HepG2 (cell line): ENCODE results near the gene FANCE. TPM values are rescaled to one million over a fixed set of nuclear protein-coding genes. Genes with fewer than 3 reads are reported as not detected.

Experiments used
- ARNTL ChIP-seq: sonication (generic); formaldehyde crosslinking; IDR thresholded peaks from 2 replicates; pipeline ENCODE4 v1.4.0; 2020; ENCODE audit warnings: mild to moderate bottlenecking, missing genetic modification reagents
- BCL6 ChIP-seq: IDR thresholded peaks from 2 replicates; pipeline ENCODE4 v1.6.1; 2016; ENCODE audit warnings: missing genetic modification reagents, missing compliant biosample characterization
- BORCS8-MEF2B ChIP-seq: sonication (generic); formaldehyde crosslinking; IDR thresholded peaks from 2 replicates; pipeline ENCODE4 v1.8.0; 2022; ENCODE audit warnings: mild to moderate bottlenecking, missing genetic modification reagents
- EED ChIP-seq: sonication (generic); formaldehyde crosslinking; IDR thresholded peaks from 2 replicates; pipeline ENCODE4 v1.5.0; 2020; ENCODE audit warnings: mild to moderate bottlenecking, missing genetic modification reagents
- JUNB ChIP-seq: sonication (generic); formaldehyde crosslinking; IDR thresholded peaks from 2 replicates; pipeline ENCODE4 v1.8.0; 2022; ENCODE audit warnings: missing genetic modification reagents, mild to moderate bottlenecking, borderline replicate concordance
- MAFG ChIP-seq: sonication (generic); formaldehyde crosslinking; IDR thresholded peaks from 2 replicates; pipeline ENCODE4 v1.5.1; 2020; ENCODE audit warnings: mild to moderate bottlenecking, missing genetic modification reagents
- MTA1 ChIP-seq: sonication (generic); formaldehyde crosslinking; IDR thresholded peaks from 2 replicates; pipeline ENCODE4 v1.4.0; 2020; ENCODE audit warnings: missing genetic modification reagents, mild to moderate bottlenecking, borderline replicate concordance
- NFYB ChIP-seq: sonication (generic); formaldehyde crosslinking; IDR thresholded peaks from 2 replicates; pipeline ENCODE4 v1.4.0; 2020; ENCODE audit warnings: missing genetic modification reagents
- PITX1 ChIP-seq: sonication (generic); formaldehyde crosslinking; IDR thresholded peaks from 2 replicates; pipeline ENCODE4 v1.5.1; 2020; ENCODE audit warnings: mild to moderate bottlenecking, missing genetic modification reagents
- RBAK ChIP-seq: sonication (generic); formaldehyde crosslinking; IDR thresholded peaks from 2 replicates; pipeline ENCODE4 v1.5.1; 2020; ENCODE audit warnings: mild to moderate bottlenecking, missing genetic modification reagents
- SP4 ChIP-seq: sonication (generic); formaldehyde crosslinking; IDR thresholded peaks from 2 replicates; pipeline ENCODE4 v1.8.1; 2023; ENCODE audit warnings: mild to moderate bottlenecking, missing genetic modification reagents
- YY1 ChIP-seq: IDR thresholded peaks from 2 replicates; pipeline ENCODE4 v1.6.1; 2011; ENCODE audit warnings: low read length, low read depth, moderate library complexity, mild to moderate bottlenecking; ENCODE audit not compliant: insufficient read depth, insufficient replicate concordance
- ZNF205 ChIP-seq: IDR thresholded peaks from 2 replicates; pipeline ENCODE4 v1.6.1; 2018; ENCODE audit warnings: missing biosample characterization, missing genetic modification reagents
- ZNF33B ChIP-seq: sonication (generic); formaldehyde crosslinking; IDR thresholded peaks from 2 replicates; pipeline ENCODE4 v1.5.1; 2020; ENCODE audit warnings: mild to moderate bottlenecking, missing genetic modification reagents
- ZNF451 ChIP-seq: sonication (generic); formaldehyde crosslinking; IDR thresholded peaks from 2 replicates; pipeline ENCODE4 v1.5.0; 2020; ENCODE audit warnings: mild to moderate bottlenecking, missing genetic modification reagents
- ZNF501 ChIP-seq: sonication (generic); formaldehyde crosslinking; IDR thresholded peaks from 2 replicates; pipeline ENCODE4 v1.5.1; 2020; ENCODE audit warnings: mild to moderate bottlenecking, moderate library complexity, missing genetic modification reagents
- ZNF724P ChIP-seq: sonication (generic); formaldehyde crosslinking; IDR thresholded peaks from 2 replicates; pipeline ENCODE4 v1.8.0; 2022; ENCODE audit warnings: missing genetic modification reagents, borderline replicate concordance
- ZNF816 ChIP-seq: sonication (generic); formaldehyde crosslinking; IDR thresholded peaks from 2 replicates; pipeline ENCODE4 v1.8.0; 2022; ENCODE audit warnings: missing genetic modification reagents, mild to moderate bottlenecking, borderline replicate concordance
- polyA plus RNA-seq, 8 experiments: library from polyadenylated mRNA; depleted of rRNA in 3 of 8; stranded (reverse) in 7 of 8; unstranded in 1 of 8; fragments of >200 nt; fragmentation: Illumina TruSeq in 4 of 8; extraction: Trizol in 4 of 8; gene quantifications; 2 replicates each; pipeline versions ENCODE4 v1.2.1 to v1.2.3, GENCODE V29; 2011 to 2016; ENCODE audit warnings: low read depth in 4 of 8, missing spikeins in 1 of 8, mixed read lengths in 1 of 8; ENCODE audit not compliant: insufficient read depth in 1 of 8
- total RNA-seq, 5 experiments: library from RNA; depleted of rRNA; stranded (reverse); fragments of >200 nt; fragmentation: Illumina TruSeq; extraction: Trizol; gene quantifications; 2 replicates each; pipeline ENCODE4 v1.2.3, GENCODE V29; 2016; ENCODE audit warnings: low read depth in 1 of 5
- TF ChIP-seq, protein P1 (sequence below): sonication (generic); formaldehyde crosslinking; IDR thresholded peaks from 2 replicates; pipeline ENCODE4 v1.4.0; 2020; ENCODE audit warnings: mild to moderate bottlenecking, missing genetic modification reagents, borderline replicate concordance
- TF ChIP-seq, protein P2 (sequence below): sonication (generic); formaldehyde crosslinking; IDR thresholded peaks from 2 replicates; pipeline ENCODE4 v1.5.0; 2020; ENCODE audit warnings: missing genetic modification reagents, mild to moderate bottlenecking, borderline replicate concordance
- TF ChIP-seq, protein P3 (sequence below): sonication (generic); formaldehyde crosslinking; IDR thresholded peaks from 2 replicates; pipeline ENCODE4 v1.4.0; 2020; ENCODE audit warnings: missing genetic modification reagents

FANCE gene
- total and polyA plus RNA-seq, 2 of the 13 experiments (the other 11 are each of a cell fraction or from before 2014, with no cell fraction given), result 7.1 to 11.2 TPM

DNA sequence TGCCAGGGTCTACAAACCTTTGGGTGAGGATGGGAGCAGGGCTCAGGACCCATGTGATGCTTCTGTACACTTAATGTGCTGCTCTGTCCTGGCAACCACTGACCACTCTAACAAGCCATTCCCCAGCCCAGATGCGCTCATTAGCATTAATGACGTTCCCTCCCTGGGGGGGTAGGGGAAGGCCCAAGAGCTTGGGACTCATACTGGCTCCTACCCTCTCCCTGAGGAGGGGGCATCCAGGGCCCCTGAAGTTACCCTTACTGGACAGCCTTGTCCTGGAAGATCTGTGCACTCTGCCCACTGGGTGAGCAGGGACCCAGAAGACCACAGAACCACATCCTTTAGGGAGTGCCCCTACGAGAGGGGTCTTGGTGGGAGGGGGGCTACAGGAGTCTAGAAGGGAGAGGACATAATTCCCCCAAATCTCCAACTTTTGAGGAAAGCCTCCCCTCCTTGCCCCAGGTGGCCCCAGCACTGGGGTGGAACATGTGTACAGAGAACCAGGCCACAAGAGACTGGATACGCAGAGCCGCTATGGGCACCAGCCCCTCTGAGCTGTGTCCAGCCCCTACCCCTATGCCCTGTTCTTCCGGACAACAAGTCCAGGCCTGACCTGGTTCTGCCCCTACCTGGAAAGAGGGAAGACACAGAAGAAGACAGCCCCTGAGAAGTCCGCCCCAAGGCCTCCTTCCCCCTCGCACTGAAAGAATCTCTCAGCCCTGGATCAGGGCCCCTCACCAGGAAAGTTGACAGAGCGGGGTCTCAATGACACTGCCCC lies 43.3 kb downstream of the FANCE start (continued):
- TF ChIP-seq, protein P1, sequence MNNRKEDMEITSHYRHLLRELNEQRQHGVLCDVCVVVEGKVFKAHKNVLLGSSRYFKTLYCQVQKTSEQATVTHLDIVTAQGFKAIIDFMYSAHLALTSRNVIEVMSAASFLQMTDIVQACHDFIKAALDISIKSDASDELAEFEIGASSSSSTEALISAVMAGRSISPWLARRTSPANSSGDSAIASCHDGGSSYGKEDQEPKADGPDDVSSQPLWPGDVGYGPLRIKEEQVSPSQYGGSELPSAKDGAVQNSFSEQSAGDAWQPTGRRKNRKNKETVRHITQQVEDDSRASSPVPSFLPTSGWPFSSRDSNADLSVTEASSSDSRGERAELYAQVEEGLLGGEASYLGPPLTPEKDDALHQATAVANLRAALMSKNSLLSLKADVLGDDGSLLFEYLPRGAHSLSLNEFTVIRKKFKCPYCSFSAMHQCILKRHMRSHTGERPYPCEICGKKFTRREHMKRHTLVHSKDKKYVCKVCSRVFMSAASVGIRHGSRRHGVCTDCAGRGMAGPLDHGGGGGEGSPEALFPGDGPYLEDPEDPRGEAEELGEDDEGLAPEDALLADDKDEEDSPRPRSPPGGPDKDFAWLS, result peak; percentile 70; the same call in 1 of the 2 replicates
- 0 out of 2 replicates have a peak, but pooled peaks have one; percentile 17 for TF ChIP-seq ZNF205 (CRISPR knock-in tag)
- no peak for TF ChIP-seq RBAK (CRISPR knock-in tag)
- TF ChIP-seq MAFG (CRISPR knock-in tag), result no peak
- 0 out of 2 replicates have a peak, but pooled peaks have one; percentile 27 for TF ChIP-seq ZNF501 (CRISPR knock-in tag)
- 0 out of 2 replicates have a peak, but pooled peaks have one; percentile 13 for TF ChIP-seq ZNF816 (CRISPR knock-in tag)
- 0 out of 2 replicates have a peak, but pooled peaks have one; percentile 9 for TF ChIP-seq ARNTL (CRISPR knock-in tag)
- no peak for TF ChIP-seq YY1
- TF ChIP-seq EED (CRISPR knock-in tag), result no peak
- 0 out of 2 replicates have a peak, but pooled peaks have one; percentile 22 for TF ChIP-seq MTA1 (CRISPR knock-in tag)
- TF ChIP-seq ZNF33B (CRISPR knock-in tag), result 0 out of 2 replicates have a peak, but pooled peaks have one; percentile 46
- TF ChIP-seq, protein P2, sequence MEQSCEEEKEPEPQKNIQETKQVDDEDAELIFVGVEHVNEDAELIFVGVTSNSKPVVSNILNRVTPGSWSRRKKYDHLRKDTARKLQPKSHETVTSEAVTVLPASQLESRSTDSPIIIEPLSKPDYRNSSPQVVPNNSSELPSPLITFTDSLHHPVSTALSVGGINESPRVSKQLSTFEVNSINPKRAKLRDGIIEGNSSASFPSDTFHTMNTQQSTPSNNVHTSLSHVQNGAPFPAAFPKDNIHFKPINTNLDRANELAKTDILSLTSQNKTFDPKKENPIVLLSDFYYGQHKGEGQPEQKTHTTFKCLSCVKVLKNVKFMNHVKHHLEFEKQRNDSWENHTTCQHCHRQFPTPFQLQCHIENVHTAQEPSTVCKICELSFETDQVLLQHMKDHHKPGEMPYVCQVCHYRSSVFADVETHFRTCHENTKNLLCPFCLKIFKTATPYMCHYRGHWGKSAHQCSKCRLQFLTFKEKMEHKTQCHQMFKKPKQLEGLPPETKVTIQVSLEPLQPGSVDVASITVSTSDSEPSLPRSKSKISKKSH (CRISPR knock-in tag), result 0 out of 2 replicates have a peak, but pooled peaks have one; percentile 15
- 0 out of 2 replicates have a peak, but pooled peaks have one; percentile 11 for TF ChIP-seq BORCS8-MEF2B (CRISPR knock-in tag)
- TF ChIP-seq JUNB, result no peak
- 0 out of 2 replicates have a peak, but pooled peaks have one; percentile 38 for TF ChIP-seq SP4 (CRISPR knock-in tag)
- TF ChIP-seq ZNF451 (CRISPR knock-in tag), result no peak
- TF ChIP-seq ZNF724P (CRISPR knock-in tag), result no peak
- peak; percentile 40; the same call in 1 of the 2 replicates for TF ChIP-seq PITX1
- TF ChIP-seq, protein P3, sequence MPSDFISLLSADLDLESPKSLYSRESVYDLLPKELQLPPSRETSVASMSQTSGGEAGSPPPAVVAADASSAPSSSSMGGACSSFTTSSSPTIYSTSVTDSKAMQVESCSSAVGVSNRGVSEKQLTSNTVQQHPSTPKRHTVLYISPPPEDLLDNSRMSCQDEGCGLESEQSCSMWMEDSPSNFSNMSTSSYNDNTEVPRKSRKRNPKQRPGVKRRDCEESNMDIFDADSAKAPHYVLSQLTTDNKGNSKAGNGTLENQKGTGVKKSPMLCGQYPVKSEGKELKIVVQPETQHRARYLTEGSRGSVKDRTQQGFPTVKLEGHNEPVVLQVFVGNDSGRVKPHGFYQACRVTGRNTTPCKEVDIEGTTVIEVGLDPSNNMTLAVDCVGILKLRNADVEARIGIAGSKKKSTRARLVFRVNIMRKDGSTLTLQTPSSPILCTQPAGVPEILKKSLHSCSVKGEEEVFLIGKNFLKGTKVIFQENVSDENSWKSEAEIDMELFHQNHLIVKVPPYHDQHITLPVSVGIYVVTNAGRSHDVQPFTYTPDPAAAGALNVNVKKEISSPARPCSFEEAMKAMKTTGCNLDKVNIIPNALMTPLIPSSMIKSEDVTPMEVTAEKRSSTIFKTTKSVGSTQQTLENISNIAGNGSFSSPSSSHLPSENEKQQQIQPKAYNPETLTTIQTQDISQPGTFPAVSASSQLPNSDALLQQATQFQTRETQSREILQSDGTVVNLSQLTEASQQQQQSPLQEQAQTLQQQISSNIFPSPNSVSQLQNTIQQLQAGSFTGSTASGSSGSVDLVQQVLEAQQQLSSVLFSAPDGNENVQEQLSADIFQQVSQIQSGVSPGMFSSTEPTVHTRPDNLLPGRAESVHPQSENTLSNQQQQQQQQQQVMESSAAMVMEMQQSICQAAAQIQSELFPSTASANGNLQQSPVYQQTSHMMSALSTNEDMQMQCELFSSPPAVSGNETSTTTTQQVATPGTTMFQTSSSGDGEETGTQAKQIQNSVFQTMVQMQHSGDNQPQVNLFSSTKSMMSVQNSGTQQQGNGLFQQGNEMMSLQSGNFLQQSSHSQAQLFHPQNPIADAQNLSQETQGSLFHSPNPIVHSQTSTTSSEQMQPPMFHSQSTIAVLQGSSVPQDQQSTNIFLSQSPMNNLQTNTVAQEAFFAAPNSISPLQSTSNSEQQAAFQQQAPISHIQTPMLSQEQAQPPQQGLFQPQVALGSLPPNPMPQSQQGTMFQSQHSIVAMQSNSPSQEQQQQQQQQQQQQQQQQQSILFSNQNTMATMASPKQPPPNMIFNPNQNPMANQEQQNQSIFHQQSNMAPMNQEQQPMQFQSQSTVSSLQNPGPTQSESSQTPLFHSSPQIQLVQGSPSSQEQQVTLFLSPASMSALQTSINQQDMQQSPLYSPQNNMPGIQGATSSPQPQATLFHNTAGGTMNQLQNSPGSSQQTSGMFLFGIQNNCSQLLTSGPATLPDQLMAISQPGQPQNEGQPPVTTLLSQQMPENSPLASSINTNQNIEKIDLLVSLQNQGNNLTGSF (CRISPR knock-in tag), result no peak
- no peak for TF ChIP-seq BCL6
- TF ChIP-seq NFYB (CRISPR knock-in tag), result no peak
